Activated naive CD8-positive, alpha-beta T cell (primary cell): ENCODE data around the gene BDNF.

Experiments
- H3K27ac Mint-ChIP-seq: one replicate; pipeline ENCODE4 v1.8.0; 2021; ENCODE audit warnings: mixed read lengths
- H3K27me3 Mint-ChIP-seq: one replicate; pipeline ENCODE4 v1.8.0; 2021; ENCODE audit warnings: mixed read lengths
- H3K36me3 Mint-ChIP-seq: one replicate; pipeline ENCODE4 v1.8.0; 2021; ENCODE audit warnings: mixed read lengths
- H3K4me1 Mint-ChIP-seq: one replicate; pipeline ENCODE4 v1.8.0; 2021; ENCODE audit warnings: low read depth, mixed read lengths
- H3K4me3 Mint-ChIP-seq: one replicate; pipeline ENCODE4 v1.8.0; 2021; ENCODE audit warnings: mild to moderate bottlenecking, mixed read lengths
- H3K9me3 Mint-ChIP-seq: one replicate; pipeline ENCODE4 v1.8.0; 2021; ENCODE audit warnings: low read depth, mixed read lengths

Gene BDNF

DNA sequence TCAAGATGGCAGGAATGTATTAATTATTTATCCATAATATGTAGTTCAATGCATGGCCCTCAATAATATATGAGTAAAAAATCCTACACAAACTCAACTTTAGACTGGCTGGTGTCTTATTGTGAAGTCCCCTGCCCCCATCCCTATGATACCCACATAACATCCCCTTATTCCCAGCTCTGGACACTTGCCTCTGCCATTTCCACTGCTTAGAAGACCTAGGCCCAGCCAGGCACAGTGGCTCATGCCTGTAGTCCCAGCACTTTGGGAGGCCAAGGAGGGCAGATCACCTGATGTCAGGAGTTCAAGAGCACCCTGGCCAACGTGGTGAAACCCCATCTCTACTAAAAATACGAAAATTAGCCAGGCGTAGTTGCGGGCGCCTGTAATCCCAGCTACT, 84.4 kb downstream of the BDNF start:
- Mint-ChIP-seq H3K27ac (no peak overlapping the region), H3K27me3 (no peaks in the 10 kb centered on the region), H3K4me1 (no peaks in the 10 kb centered on the region), H3K36me3 (peaks cover 9% of the 10 kb centered on the region), H3K4me3 (no peak overlapping the region), H3K9me3 (no peaks in the 10 kb centered on the region)

GRCh38 chr11:27614092-27614491, 86.2 kb downstream of the BDNF start:
- Mint-ChIP-seq H3K9me3 (no peaks in the 10 kb centered on the region), H3K27ac (no peak overlapping the region), H3K36me3 (peaks cover 7% of the 10 kb centered on the region), H3K4me1 (no peaks in the 10 kb centered on the region), H3K4me3 (no peak overlapping the region), H3K27me3 (no peaks in the 10 kb centered on the region)

DNA sequence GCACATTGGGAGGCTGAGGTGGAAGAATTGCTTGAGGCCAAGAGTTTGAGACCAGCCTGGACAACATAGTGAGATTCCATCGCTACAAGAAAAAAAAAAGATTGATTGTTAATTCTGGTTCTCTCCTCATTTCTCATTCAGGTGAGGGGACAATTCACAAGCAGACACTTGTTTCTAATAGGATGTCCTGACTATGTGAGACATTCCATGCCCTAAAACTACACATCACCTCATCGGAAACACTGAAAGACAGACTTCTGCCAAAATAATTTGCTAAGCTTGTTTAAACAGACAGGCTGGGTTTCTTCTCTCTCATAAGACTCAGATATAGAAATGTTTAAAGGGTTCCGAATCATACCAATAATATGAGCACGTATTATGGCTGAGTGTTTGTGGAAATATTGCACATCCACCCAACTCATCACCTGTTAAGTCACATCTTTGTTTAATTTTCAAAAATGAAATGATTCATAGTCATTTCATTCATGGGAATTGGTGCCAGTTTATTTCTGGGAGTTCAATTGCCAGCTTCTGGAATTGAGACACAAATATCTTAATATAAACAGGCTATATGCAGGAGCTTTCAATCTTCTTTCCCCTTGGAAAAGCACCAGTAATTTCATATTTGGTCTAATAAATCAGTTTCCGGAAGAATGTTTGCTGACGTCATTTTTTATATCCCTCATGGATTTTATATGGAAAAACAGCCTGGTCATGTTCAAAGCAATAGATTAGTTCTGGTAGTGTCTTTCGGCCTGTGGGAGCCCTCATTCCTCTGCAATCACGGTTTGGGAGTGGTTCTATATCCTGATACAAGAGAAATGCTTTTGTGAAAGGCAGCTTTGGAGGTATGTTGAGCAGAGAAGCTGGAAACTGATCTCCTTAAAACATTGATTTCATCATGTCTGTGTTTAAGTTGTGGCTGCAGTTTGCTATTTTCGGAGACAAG, 87.0 kb downstream of the BDNF start:
- H3K4me1 Mint-ChIP-seq, result no peaks in the 10 kb centered on the region
- H3K27me3 Mint-ChIP-seq, result no peaks in the 10 kb centered on the region
- H3K9me3 Mint-ChIP-seq, result no peaks in the 10 kb centered on the region
- no peak overlapping the region for H3K27ac Mint-ChIP-seq
- H3K36me3 Mint-ChIP-seq, result peaks cover 7% of the 10 kb centered on the region
- H3K4me3 Mint-ChIP-seq, result no peak overlapping the region

GRCh38 chr11:27611947-27612455, 88.3 kb downstream of the BDNF start:
- H3K9me3 Mint-ChIP-seq, result no peaks in the 10 kb centered on the region
- H3K27me3 Mint-ChIP-seq, result no peaks in the 10 kb centered on the region
- H3K27ac Mint-ChIP-seq, result no peak overlapping the region
- H3K4me3 Mint-ChIP-seq, result no peak overlapping the region
- H3K4me1 Mint-ChIP-seq, result no peaks in the 10 kb centered on the region
- peaks cover 7% of the 10 kb centered on the region for H3K36me3 Mint-ChIP-seq

GRCh38 chr11:27611390-27611789, 88.9 kb downstream of the BDNF start:
- Mint-ChIP-seq H3K4me3 (no peak overlapping the region), H3K4me1 (no peaks in the 10 kb centered on the region), H3K9me3 (no peaks in the 10 kb centered on the region), H3K27me3 (no peaks in the 10 kb centered on the region), H3K27ac (no peak overlapping the region), H3K36me3 (peaks cover 7% of the 10 kb centered on the region)

GRCh38 chr11:27610946-27611345, 89.3 kb downstream of the BDNF start:
- Mint-ChIP-seq H3K27me3 (no peaks in the 10 kb centered on the region), H3K36me3 (peaks cover 7% of the 10 kb centered on the region), H3K27ac (no peak overlapping the region), H3K4me1 (no peaks in the 10 kb centered on the region), H3K9me3 (no peaks in the 10 kb centered on the region), H3K4me3 (no peak overlapping the region)

DNA sequence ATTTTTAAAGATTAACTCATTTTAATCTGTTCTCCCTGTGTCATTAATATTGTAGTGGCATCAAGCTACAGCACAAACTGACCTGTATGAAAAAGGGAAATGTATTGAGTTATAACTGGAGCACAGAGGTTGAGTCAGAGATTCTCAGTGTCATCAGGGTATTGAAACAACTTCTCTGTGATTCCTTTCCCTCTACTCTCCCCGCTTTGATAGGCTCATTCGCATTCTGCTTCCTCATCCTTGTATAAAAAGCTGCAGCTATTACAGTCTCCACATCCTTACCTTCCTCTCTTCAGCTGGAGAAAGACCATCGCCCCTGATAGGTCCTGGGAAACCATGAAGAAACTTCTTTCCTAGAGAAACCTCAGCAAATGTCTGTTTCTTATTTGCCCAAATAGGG, 90.0 kb downstream of the BDNF start:
- H3K9me3 Mint-ChIP-seq, result no peaks in the 10 kb centered on the region
- H3K4me3 Mint-ChIP-seq, result no peak overlapping the region
- H3K27ac Mint-ChIP-seq, result no peak overlapping the region
- H3K27me3 Mint-ChIP-seq, result no peaks in the 10 kb centered on the region
- no peaks in the 10 kb centered on the region for H3K4me1 Mint-ChIP-seq
- peaks cover 7% of the 10 kb centered on the region for H3K36me3 Mint-ChIP-seq

- no peak overlapping the region for H3K27ac Mint-ChIP-seq
- no peaks in the 10 kb centered on the region for H3K27me3 Mint-ChIP-seq
- no peak overlapping the region for H3K4me3 Mint-ChIP-seq
- no peaks in the 10 kb centered on the region for H3K4me1 Mint-ChIP-seq
- no peaks in the 10 kb centered on the region for H3K9me3 Mint-ChIP-seq
- H3K36me3 Mint-ChIP-seq, result peaks cover 7% of the 10 kb centered on the region
Measured at GRCh38 chr11:27608951-27609350, 91.3 kb downstream of the BDNF start.

- Mint-ChIP-seq H3K9me3 (no peaks in the 10 kb centered on the region), H3K4me1 (no peaks in the 10 kb centered on the region), H3K4me3 (no peak overlapping the region), H3K36me3 (peaks cover 2% of the 10 kb centered on the region), H3K27me3 (no peaks in the 10 kb centered on the region), H3K27ac (no peak overlapping the region)
Measured at GRCh38 chr11:27605422-27605821, 94.8 kb downstream of the BDNF start.
